Measurements from ENCODE around the gene LZTFL1. TPM values are rescaled to one million over a fixed set of nuclear protein-coding genes. Genes with fewer than 3 reads are reported as not detected.

LZTFL1 gene
- total RNA-seq, 1 experiment from 2014 or later, result 21.0 TPM

- TF ChIP-seq CEBPB (IDR thresholded peaks at IDR 0.05; ENCODE audit: low read depth), result no peak
- no peak for TF ChIP-seq ELF1 (IDR thresholded peaks at IDR 0.05; ENCODE audit: borderline replicate concordance, low read depth)
- no peak for TF ChIP-seq EZH2 (IDR thresholded peaks at IDR 0.05)
- no peak for TF ChIP-seq POLR2A (IDR thresholded peaks at IDR 0.05; ENCODE audit: borderline replicate concordance, extremely low read depth, insufficient read depth, insufficient read length)
- TF ChIP-seq FOSL1 (IDR thresholded peaks at IDR 0.05; ENCODE audit: low read depth), result no peak
- no peak for TF ChIP-seq ZBTB33 (IDR thresholded peaks at IDR 0.05; ENCODE audit: extremely low read depth, insufficient replicate concordance, low read length)
These were observed 34.8 kb downstream of the LZTFL1 start (continued) for GRCh38 chr3:45807133-45807532.

GRCh38 chr3:45806072-45806471, 35.8 kb downstream of the LZTFL1 start:
- no TSS peak for BruUV-seq (replicated peaks)
- Histone ChIP-seq H3K4me3 (replicated peaks in 1 of 2; ENCODE audit: low read depth in 1 of 2, low read length in 2 of 2) (no peak overlapping the region), H2AFZ (ENCODE audit: low read depth, low read length, poor library complexity, severe bottlenecking) (no peak overlapping the region), H3K27ac (ENCODE audit: low read depth, low read length) (no peak overlapping the region; the same call in 1 of the 2 replicates), H3K4me1 (ENCODE audit: control insufficient read depth in 1 of 2, insufficient read depth in 2 of 2, low read length in 2 of 2) (peaks cover 8% of the 10 kb centered on the region in 2 experiments), H3K9ac (ENCODE audit: low read length) (no peak overlapping the region), H3K4me2 (ENCODE audit: low read length) (peak overlapping the region; percentile 26; the same call in 1 of the 2 replicates), H3K27me3 (ENCODE audit: insufficient read depth, low read length) (no peaks in the 10 kb centered on the region), H3K79me2 (ENCODE audit: insufficient read depth, low read length) (no peaks in the 10 kb centered on the region), H3K9me2 (ENCODE audit: insufficient read depth) (no peaks in the 10 kb centered on the region), H3K9me3 (ENCODE audit: control insufficient read depth in 1 of 2, insufficient read depth in 1 of 2, low read depth in 1 of 2, low read length in 2 of 2) (no peaks in the 10 kb centered on the region), H3K36me3 (ENCODE audit: control insufficient read depth in 1 of 2, insufficient read depth in 2 of 2, low read length in 2 of 2) (no peaks in the 10 kb centered on the region), H4K20me1 (ENCODE audit: insufficient read depth) (no peaks in the 10 kb centered on the region)
- no peak for TF ChIP-seq SRF (IDR thresholded peaks at IDR 0.05; ENCODE audit: low read depth)
- TF ChIP-seq SIN3A (IDR thresholded peaks at IDR 0.05; ENCODE audit: low read depth), result no peak
- TF ChIP-seq ZNF274 (IDR thresholded peaks at IDR 0.05; ENCODE audit: low read depth, low read length), result no peak
- TF ChIP-seq CEBPB (IDR thresholded peaks at IDR 0.05; ENCODE audit: low read depth), result no peak
- TF ChIP-seq EZH2 (IDR thresholded peaks at IDR 0.05), result no peak
- TF ChIP-seq REST (IDR thresholded peaks at IDR 0.05; ENCODE audit: low read depth), result no peak
- TF ChIP-seq SP1 (IDR thresholded peaks at IDR 0.05; ENCODE audit: low read depth), result peak; percentile 23; the same call in 1 of the 2 replicates
- RAD21 ChIA-PET (ENCODE audit: low non-redundant PET in 1 of 2, low total read pairs in 2 of 2, uncharacterized antibody in 2 of 2, unreplicated experiment in 2 of 2), result no interaction called here
- no peak for DNase-seq (ENCODE audit: low read depth, low spot score)
- CTCF ChIA-PET, result no interaction called here
- intact Hi-C loops (cut with micrococcal nuclease), result no loop called here
- ATAC-seq, result peak; percentile 67
- POLR2A ChIA-PET, result no interaction called here
